ENCODE data around the gene RPTOR.

GRCh38 chr17:80995131-80995530 is 450.5 kb downstream of the RPTOR start:
- TF ChIP-seq EZH2 (IDR thresholded peaks at IDR 0.05; ENCODE audit: insufficient read depth, poor library complexity, severe bottlenecking) (no peak), EZH2phosphoT487 (IDR thresholded peaks at IDR 0.05; ENCODE audit: insufficient read depth, low read depth) (no peak)
